LNCaP clone FGC (cell line): ENCODE results near the gene SYPL1.

ENCODE experiments used
- DNase-seq: peaks from one replicate; pipeline ENCODE4 v3.0.0-alpha.2; 2011; ENCODE audit warnings: low read depth
- H3K4me3 ChIP-seq: 2 replicates; pipeline ENCODE4 v1.5.1; 2011; ENCODE audit warnings: mild to moderate bottlenecking, low read depth, low read length, control low read depth
- CTCF ChIP-seq: IDR thresholded peaks from 2 replicates; pipeline ENCODE4 v1.5.1; 2012; ENCODE audit warnings: mild to moderate bottlenecking; ENCODE audit not compliant: control insufficient read depth, insufficient read depth; ENCODE audit errors: extremely low read depth

SYPL1 gene

DNA sequence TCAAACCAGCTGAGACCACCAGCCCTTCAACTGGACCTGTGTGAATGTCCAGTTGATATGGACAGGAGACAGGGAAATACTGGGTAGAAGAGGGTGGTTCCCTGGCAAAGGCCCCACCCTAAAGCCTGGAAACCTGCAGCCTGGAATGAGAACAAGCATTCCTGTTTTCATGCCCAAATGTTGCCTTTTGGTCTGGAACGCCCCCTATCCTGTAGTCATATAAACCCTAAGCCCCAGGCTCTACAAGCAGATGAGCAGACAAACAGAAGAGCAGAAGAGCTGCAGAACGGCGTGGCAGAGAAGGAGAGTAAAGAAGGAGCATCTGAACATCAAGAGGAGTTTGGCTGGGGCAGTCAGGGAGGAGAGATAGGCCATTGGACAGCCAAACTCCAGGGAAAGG is 38.4 kb downstream of the SYPL1 start:
- DNase-seq = no peak
- no peak for TF ChIP-seq CTCF
- H3K4me3 ChIP-seq = no peak overlapping the region

GRCh38 chr7:106072715-106073091 is 39.4 kb downstream of the SYPL1 start:
- TF ChIP-seq CTCF = no peak
- no peak overlapping the region for H3K4me3 ChIP-seq
- no peak for DNase-seq

DNA sequence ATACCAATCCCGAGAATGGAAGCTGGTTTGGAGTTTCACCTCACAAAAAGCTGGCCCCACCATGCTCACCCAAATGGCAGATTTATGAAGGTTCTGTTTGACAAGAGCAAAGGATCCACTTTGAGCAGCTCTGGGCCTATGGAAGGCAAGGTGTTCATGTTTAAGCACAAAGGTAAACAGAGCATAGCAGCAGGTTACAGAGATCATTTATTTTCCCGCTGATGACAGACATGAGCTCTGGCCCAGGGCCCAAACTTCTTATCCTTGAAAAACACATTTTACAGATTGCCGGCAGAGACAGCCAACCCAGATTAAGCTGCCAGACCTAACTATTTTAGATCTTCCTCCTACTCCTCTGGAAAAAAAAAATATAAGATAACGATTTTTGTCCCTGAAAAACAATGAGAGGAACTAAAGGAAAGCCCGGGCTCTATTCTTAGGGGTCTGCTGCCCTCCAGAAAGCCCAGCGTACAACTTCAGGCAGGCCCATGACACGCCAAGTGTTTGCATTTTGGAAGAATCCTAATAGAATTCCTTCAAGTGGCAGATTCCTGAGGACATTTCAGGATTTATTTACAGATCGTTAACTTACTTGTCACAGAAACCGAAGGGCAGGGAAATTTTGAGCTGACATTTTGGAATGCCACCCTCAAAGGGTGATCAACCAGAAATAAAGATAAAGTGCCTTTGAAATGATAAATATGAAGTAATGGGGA is 40.0 kb downstream of the SYPL1 start:
- DNase-seq = peak; percentile 92
- no peak overlapping the region for H3K4me3 ChIP-seq
- no peak for TF ChIP-seq CTCF

- peak; percentile 58 for DNase-seq
- H3K4me3 ChIP-seq = no peak overlapping the region
- no peak for TF ChIP-seq CTCF
Measured at GRCh38 chr7:106071356-106071998, 40.6 kb downstream of the SYPL1 start.

DNA sequence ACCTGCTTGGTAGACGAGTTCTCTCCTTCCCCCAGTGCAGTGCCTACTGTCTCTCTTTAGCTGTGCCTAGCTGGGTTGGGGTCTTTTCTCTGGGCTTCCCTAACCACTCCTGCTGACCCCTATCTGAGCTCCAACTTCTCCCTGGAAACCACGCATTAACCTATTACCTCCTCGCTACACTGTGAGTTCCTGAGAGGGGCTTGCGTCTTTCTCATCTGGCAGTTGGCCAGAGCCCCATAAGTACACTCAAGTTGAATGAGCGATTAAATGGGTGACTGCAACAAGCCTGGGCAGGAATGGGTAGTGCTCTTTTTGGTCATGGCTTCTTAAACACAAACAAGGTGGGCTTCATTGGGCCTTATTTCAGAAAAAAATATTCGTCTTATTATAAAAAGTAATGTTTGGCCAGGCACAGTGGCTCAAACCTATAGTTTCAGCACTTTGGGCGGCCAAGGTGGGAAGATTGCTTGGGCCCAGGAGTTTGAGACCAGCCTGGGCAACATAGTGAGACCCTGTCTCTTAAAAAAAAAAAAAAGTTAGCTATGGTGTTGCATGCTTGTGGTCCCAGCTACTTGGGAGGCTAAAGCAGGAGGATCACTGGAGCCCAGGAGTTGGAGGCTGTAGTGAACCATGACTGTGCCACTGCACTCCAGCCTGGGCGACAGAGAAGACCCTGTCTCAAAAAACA is 41.4 kb downstream of the SYPL1 start:
- TF ChIP-seq CTCF = no peak
- H3K4me3 ChIP-seq = no peak overlapping the region
- DNase-seq = no peak

- TF ChIP-seq CTCF = no peak
- no peak overlapping the region for H3K4me3 ChIP-seq
- DNase-seq = no peak
Measured at GRCh38 chr7:106070201-106070551, 41.9 kb downstream of the SYPL1 start.
